ENCODE results near the gene DIP2C.

- TF ChIP-seq CTCF (IDR thresholded peaks at IDR 0.05) (no peak), EZH2 (IDR thresholded peaks at IDR 0.05) (no peak), EZH2phosphoT487 (IDR thresholded peaks at IDR 0.05) (no peak)
Observed at GRCh38 chr10:287026-287709, 402.3 kb downstream of the DIP2C start.

All from neural progenitor cell (in vitro differentiated cells).